ENCODE measurements around the gene CRABP1. TPM values are rescaled to one million over a fixed set of nuclear protein-coding genes. Genes with fewer than 3 reads are reported as not detected.

The CRABP1 gene
- total RNA-seq, 1 experiment from 2014 or later, result not detected

DNA sequence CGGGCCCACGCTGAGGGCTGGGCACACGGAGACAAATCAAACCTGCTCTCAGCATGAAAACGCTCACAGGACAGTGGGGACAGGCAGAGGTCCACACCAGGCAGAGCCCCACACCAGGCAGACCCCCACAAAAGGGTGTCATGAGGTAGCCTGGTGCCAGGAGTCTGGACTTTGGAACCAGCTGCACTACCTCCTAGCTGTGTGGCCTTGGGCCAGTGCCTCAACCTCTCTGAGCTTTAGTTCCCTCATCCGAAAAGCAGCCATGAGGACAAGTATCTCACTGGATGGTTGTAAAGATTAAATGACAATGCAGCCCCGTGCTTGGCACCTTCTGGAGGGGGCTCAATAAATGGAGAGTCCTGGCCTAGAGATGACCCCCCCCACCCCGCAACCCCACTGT lies 16.5 kb upstream of the CRABP1 start:
- Histone ChIP-seq H3K9me3 (ENCODE audit: insufficient read depth, low read depth) (no peaks in the 10 kb centered on the region), H3K27me3 (ENCODE audit: insufficient read depth, low read depth) (no peaks in the 10 kb centered on the region), H3K27ac (no peak overlapping the region), H3K9me2 (ENCODE audit: insufficient read depth) (no peaks in the 10 kb centered on the region), H2AFZ (no peak overlapping the region), H3K79me2 (ENCODE audit: low read depth) (no peaks in the 10 kb centered on the region), H4K20me1 (ENCODE audit: insufficient read depth) (no peaks in the 10 kb centered on the region), H3K36me3 (ENCODE audit: low read depth) (no peaks in the 10 kb centered on the region), H3K4me1 (replicated peaks; ENCODE audit: insufficient read depth) (0 out of 2 replicates have a peak, but pooled peaks cover 11% of the 10 kb centered on the region), H3F3A (ENCODE audit: insufficient read depth, low read depth) (no peaks in the 10 kb centered on the region), H3K4me3 (no peak overlapping the region), H3K4me2 (no peak overlapping the region)
- DNase-seq, result no peak
- CTCF ChIA-PET, result interaction anchor here (0.5 kb wide), 1 partner anchor 63 kb away, joined by 3 read pairs; no protein-coding TSS in a partner anchor
- BruUV-seq (replicated peaks), result no TSS peak
- intact Hi-C loops (cut with micrococcal nuclease; ENCODE audit: unreplicated experiment), result no loop called here
- TF ChIP-seq EZH2 (IDR thresholded peaks at IDR 0.05; ENCODE audit: low read depth), result no peak
- TF ChIP-seq, protein P1, sequence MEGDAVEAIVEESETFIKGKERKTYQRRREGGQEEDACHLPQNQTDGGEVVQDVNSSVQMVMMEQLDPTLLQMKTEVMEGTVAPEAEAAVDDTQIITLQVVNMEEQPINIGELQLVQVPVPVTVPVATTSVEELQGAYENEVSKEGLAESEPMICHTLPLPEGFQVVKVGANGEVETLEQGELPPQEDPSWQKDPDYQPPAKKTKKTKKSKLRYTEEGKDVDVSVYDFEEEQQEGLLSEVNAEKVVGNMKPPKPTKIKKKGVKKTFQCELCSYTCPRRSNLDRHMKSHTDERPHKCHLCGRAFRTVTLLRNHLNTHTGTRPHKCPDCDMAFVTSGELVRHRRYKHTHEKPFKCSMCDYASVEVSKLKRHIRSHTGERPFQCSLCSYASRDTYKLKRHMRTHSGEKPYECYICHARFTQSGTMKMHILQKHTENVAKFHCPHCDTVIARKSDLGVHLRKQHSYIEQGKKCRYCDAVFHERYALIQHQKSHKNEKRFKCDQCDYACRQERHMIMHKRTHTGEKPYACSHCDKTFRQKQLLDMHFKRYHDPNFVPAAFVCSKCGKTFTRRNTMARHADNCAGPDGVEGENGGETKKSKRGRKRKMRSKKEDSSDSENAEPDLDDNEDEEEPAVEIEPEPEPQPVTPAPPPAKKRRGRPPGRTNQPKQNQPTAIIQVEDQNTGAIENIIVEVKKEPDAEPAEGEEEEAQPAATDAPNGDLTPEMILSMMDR (conservative IDR thresholded peaks at IDR 0.05), result no peak
- POLR2A ChIA-PET (ENCODE audit: unreplicated experiment), result no interaction called here

DNA sequence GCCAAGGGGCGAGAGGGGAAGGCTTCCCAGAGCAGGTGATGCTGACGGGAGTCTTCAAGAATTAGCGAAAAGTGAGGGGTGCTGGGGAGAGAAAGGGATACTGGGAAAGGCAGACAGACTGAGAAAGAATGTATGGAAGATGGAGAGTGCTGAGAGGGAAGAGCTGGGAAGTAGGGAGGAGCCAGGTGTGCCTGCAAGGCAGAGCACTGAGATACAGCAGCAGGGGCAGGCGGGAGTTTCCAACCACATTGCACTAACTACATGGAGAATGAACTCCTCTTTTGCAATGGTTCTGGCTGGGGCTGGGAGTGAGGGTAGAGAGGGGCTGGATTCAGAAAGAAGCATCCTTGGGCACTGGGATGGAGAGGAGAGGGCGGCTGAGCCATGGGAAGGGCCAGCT lies 16.0 kb upstream of the CRABP1 start:
- H3K4me3 ChIP-seq, result no peak overlapping the region
- DNase-seq, result no peak
- TF ChIP-seq EZH2 (IDR thresholded peaks at IDR 0.05; ENCODE audit: low read depth), result no peak
- TF ChIP-seq, protein P1 (conservative IDR thresholded peaks at IDR 0.05), result no peak
- ChIA-PET POLR2A (ENCODE audit: unreplicated experiment) (no interaction called here), CTCF (no interaction called here)
- no peaks in the 10 kb centered on the region for H4K20me1 ChIP-seq (ENCODE audit: insufficient read depth)
- BruUV-seq (replicated peaks), result no TSS peak
- H3K27ac ChIP-seq, result no peak overlapping the region
- no peaks in the 10 kb centered on the region for H3K9me2 ChIP-seq (ENCODE audit: insufficient read depth)
- H3K79me2 ChIP-seq (ENCODE audit: low read depth), result no peaks in the 10 kb centered on the region
- no peaks in the 10 kb centered on the region for H3K27me3 ChIP-seq (ENCODE audit: insufficient read depth, low read depth)
- no peaks in the 10 kb centered on the region for H3F3A ChIP-seq (ENCODE audit: insufficient read depth, low read depth)
- no peak overlapping the region for H2AFZ ChIP-seq
- H3K36me3 ChIP-seq (ENCODE audit: low read depth), result no peaks in the 10 kb centered on the region
- peaks cover 14% of the 10 kb centered on the region; the same call in 1 of the 2 replicates for H3K4me1 ChIP-seq (replicated peaks; ENCODE audit: insufficient read depth)
- no peak overlapping the region for H3K4me2 ChIP-seq
- intact Hi-C loops (cut with micrococcal nuclease; ENCODE audit: unreplicated experiment), result no loop called here
- H3K9me3 ChIP-seq (ENCODE audit: insufficient read depth, low read depth), result no peaks in the 10 kb centered on the region

DNA sequence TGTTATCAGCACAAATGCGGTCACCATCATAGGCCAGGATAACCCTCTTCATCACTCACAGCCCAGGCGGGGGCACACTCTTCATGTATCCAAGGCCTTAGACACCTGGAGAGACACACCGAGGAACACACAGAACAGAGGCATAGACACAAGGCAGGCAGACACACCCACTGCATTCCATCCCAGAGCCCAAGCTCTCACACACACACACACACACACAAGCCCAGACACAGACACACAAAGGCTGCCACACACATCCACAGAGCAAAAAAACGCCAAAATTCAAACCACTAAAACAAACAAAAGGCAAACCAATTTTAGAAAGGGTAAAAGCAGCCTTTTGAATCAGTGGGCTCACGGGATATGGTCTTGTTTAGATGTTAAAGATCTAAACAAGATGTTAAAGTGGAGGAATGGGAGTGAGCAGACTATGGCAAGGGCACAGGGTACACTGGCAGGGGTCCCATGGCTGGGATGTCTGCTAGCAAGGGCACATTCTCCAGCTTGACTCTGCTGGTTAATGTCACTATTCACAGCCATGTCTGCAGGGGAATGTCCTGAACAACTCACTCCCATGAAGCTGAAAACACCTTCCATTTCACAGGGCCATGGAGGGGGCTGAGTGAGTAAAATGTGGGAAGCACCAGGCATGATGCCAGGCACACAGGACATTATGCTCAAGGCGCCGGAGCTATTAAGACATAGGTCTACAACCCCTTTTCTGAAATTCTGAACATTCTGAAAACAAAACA lies 14.9 kb upstream of the CRABP1 start:
- Histone ChIP-seq H3K9me3 (ENCODE audit: insufficient read depth, low read depth) (no peaks in the 10 kb centered on the region), H3K36me3 (ENCODE audit: low read depth) (no peaks in the 10 kb centered on the region), H3K4me1 (replicated peaks; ENCODE audit: insufficient read depth) (peaks cover 20% of the 10 kb centered on the region; the same call in 1 of the 2 replicates), H3K27me3 (ENCODE audit: insufficient read depth, low read depth) (no peaks in the 10 kb centered on the region), H3F3A (ENCODE audit: insufficient read depth, low read depth) (0 out of 2 replicates have a peak, but pooled peaks cover 6% of the 10 kb centered on the region), H4K20me1 (ENCODE audit: insufficient read depth) (no peaks in the 10 kb centered on the region), H3K79me2 (ENCODE audit: low read depth) (no peaks in the 10 kb centered on the region), H3K4me3 (no peak overlapping the region), H3K27ac (no peak overlapping the region), H3K4me2 (no peak overlapping the region), H3K9me2 (ENCODE audit: insufficient read depth) (no peaks in the 10 kb centered on the region), H2AFZ (no peak overlapping the region)
- POLR2A ChIA-PET (ENCODE audit: unreplicated experiment), result interaction anchor here (0.6 kb wide), 1 partner anchor 82 kb away, joined by 4 read pairs; no protein-coding TSS in a partner anchor
- CTCF ChIA-PET, result interaction anchor here (0.6 kb wide), 1 partner anchor 79 kb away, joined by 4 read pairs; no protein-coding TSS in a partner anchor
- no peak for TF ChIP-seq EZH2 (IDR thresholded peaks at IDR 0.05; ENCODE audit: low read depth)
- TF ChIP-seq, protein P1 (conservative IDR thresholded peaks at IDR 0.05), result no peak
- no peak for DNase-seq
- no TSS peak for BruUV-seq (replicated peaks)
- intact Hi-C loops (cut with micrococcal nuclease; ENCODE audit: unreplicated experiment), result no loop called here

Measured in PC-9 (cell line).